GM21529 (cell line): Measurements from ENCODE around the gene KRTAP10-10.
"Not testable (repeated sequence)": the region's sequence is repeated elsewhere in the genome, so short reads cannot be mapped to it uniquely, and the experiment has no call there.

Source experiments
- ATAC-seq: cut with Tn5 transposase; IDR thresholded peaks from one replicate; pipeline ENCODE4 v1.9.1; 2021; ENCODE audit not compliant: unreplicated experiment

Gene KRTAP10-10

DNA sequence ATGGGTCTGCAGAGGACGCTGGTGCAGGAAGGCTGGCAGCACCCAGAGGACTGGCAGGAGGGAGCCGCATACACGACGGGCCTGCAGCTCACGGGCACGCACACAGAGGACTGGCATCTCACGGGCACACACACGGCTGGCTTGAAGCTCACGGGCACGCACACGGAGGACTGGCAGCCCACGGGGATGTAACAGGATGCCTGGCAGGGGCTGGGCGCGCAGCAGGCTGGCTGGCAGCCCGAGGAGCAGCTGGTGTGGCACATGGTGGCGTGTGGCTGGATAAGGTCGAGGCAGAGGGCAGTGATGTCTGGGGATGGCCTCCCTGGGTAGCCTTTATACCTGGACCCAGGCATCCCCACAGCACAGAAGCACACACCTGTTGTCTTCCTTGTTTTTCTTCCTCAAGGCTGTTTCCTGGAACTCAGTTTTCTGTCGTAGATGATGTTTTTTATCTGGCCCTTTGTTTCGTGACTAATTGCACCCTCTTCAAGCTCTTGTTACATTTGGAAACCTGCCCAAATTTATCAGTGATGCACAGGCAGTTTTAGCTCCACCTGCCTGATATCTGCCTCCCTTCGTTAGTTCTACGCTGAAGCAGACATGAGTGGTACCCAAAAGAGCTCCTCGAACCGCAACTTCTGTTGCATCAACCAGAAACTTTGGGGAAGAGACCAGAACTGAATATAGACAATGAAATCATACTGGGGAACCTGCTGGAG lies 44.9 kb downstream of the KRTAP10-10 start, which contains the start of gene KRTAP12-1:
KRTAP12-1 (minus strand) TSS at position 303 of the 719 bp plus-strand sequence; CDS start at position 263, 40 bp downstream.
- ATAC-seq: no peak

DNA sequence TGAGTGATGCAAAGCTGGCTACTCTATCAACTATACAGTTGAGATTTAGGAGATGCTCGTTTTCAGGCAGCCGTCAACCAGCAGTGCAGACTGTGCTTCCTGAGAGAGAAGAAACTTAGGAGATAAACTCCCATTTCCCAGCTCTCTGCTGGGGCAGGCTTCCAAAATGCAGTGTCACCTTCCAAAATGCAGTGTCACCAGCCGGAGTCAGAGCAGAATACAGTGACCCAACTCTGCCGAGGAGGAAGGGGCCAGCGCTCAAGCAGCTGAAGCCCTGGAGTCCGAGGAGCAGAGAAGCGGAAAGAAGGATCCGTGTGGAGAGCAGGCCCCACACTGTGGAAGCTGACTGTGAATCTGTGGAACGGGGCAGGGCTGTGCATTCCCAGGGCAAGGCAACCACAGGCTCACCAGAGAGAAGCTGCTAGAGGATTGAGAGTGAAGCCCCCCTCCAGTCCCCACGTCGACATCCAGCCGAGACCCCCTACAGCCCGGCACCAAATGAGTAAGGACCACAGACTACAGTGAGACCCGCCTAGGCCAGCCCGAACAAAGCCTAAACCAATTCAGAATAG lies 45.5 kb downstream of the KRTAP10-10 start:
- no peak for ATAC-seq

DNA sequence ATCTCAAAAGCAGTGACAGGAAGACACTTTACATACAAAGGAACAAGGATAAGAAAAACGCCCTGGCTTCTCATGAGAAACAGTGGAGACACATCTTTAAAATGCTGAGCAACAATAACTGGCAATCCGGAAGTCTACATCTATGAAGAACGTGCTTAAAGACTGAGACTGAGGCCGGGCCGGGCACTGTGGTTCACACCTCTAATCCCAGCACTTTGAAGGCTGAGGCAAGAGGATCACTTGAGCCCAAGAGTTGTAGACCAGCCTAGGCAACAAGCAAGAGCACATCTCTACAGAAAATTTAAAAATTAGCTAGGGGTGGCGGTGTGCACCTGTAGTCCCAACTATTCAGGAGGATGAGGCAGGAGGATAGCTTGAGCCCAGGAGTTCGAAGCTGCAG lies 46.9 kb downstream of the KRTAP10-10 start:
- ATAC-seq: no peak

DNA sequence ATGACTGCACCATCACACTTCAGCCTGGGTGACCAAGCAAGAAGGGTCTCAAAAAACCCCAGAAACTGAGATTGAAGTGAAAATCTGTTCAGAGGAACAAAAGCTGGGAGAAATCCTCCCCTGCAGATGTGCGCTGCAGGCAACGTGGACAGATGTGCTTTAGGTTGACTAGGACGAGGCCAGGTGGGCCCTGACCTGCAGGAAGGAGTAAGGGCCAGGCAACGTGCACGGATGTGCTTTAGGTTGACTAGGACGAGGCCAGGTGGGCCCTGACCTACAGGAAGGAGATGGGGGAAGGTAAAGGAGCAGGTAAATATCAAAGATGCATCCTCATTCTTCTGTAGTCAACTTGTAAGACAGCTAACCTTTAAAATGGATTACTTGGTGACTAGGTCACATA lies 47.3 kb downstream of the KRTAP10-10 start:
- ATAC-seq: no peak

GRCh38 chr21:44685050-44685449 lies 47.9 kb downstream of the KRTAP10-10 start:
- ATAC-seq: not testable (repeated sequence)

DNA sequence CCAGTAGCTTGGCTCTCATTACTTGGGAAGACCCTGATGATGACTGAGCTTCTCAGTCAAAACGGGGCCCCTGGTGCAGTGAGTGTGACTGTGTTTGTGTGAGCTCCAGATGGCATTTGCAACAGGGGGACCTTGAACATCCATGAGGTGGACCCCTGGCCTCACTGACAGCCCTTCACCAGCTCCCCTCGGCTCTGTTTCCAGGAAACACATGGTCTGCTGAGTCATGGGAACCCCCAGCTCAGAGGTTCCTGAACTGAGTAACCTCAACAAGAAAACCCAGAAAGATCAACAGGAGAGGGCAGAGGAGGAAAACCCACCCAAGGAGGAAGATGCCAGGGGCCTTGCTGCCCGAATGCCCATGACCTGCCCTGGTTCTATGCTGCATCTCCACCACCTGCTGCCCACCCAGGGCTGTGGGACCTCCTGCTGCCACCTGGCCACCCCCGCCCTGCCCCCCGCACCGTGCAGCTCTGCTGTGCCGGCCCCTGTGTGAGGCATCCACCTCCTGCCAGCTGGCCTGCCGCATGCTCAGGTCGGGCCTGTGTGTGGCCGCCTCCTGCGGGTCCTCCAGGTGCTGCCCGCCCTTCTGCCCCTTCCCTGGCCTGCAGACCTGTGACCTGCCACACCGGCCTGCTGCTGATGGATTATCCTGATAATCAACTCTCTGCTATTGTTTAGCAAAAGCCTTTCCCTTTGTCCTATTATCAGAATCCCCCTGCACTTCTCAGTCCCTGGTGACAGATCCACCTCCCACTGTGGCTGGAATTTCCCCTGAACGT lies 49.0 kb downstream of the KRTAP10-10 start:
- ATAC-seq: no peak

DNA sequence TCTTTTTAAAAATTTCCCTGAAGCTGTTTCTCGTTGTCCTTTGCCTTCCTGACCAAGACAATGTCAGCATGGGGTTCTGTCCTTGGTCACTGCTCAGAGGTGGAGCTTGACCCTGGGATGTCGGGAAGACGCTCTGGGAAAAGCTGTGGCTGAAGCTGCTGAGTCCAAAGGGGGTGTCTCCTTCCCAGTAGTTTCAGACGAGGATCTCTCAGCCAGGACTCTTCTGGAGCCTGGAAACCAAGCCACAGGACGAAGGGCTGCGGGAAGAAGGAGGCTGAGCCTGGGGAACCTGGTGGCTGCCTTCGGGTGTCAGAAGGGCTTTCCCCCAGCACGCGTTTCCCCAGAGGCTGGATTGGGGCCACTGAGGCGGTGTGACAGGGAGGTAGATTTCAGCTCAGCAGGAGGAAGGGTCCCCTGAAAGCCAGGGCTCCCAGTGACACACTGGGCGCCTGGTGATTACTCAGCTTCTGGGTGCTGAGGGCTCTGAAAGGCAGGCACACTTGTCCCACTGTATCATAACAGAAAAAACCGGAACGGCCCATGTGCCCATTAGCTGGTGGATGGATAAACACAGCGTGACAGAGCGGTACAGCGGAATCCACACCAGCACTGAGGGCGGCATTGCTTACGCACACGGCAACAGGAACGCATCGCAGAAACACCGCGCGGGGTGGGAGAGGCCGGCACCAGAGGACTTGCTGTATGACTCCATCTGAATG lies 49.8 kb downstream of the KRTAP10-10 start:
- no peak for ATAC-seq

DNA sequence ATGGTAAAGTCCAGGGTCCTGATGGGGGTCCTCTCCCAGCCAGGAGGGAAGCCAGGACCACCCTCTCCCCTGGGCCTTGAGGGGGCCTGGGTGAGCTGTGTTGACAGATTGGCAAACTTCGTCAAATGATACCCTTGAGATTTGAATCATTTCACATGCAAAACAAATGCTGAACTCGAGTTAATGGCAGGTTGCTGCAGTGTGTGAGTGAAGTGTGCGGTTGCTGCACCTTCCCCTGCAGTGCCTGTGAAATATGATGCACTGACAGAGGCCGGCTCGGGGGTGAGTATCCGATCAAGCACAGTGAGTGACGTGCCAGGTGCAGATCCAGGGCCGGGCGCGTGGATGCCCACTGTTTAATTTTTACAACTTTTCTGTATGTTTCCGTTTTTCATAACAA lies 50.5 kb downstream of the KRTAP10-10 start:
- ATAC-seq: no peak
